ENCODE data around the gene DIAPH1. TPM values are rescaled to one million over a fixed set of nuclear protein-coding genes. Genes with fewer than 3 reads are reported as not detected.

Gene DIAPH1
- total and polyA plus RNA-seq, 4 donors = 51.5 to 74.7 (median 70.9) TPM

DNA sequence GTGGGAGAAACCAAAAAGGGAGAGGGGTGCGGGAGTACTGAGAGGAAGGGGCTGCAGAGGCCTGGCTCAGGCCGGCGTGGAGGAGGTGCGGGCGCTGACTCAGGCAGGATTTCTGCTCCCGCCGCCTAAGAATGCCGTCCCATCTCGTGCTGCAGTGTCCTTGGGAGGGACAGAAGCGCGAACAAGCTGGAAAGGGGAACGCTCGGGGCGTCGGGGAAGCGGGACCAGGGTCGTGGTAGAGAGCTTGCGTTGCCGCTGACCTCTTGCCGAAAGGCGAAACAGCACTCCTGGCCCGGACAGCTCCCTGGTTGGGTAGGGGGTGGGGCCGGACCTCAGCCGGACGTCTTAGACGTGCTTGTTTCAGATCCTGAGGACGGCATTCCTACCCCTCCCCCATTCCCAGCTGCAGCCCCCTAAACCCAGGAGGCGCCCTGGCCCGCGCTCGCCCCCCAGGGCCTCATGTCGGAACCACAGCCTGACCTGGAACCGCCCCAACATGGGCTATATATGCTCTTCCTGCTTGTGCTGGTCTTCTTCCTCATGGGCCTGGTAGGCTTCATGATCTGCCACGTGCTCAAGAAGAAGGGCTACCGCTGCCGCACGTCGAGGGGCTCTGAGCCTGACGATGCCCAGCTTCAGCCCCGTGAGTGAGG lies 19.1 kb upstream of the DIAPH1 start:
- peak; percentile 66 for DNase-seq (ENCODE audit: low spot score)
- no peak overlapping the region for H3K27ac ChIP-seq (ENCODE audit: low read depth in 1 of 2, low read length in 2 of 2)

GRCh38 chr5:141637123-141637766 lies 18.4 kb upstream of the DIAPH1 start:
- Histone ChIP-seq H3K4me3 (ENCODE audit: low read depth in 1 of 3, low read length in 3 of 3) (peak overlapping the region; percentile 75 to 94 (median 89)), H3K27me3 (ENCODE audit: control insufficient read depth in 4 of 4, insufficient read depth in 4 of 4, low read length in 3 of 4) (no peaks in the 10 kb centered on the region), H3K4me1 (ENCODE audit: control insufficient read depth in 4 of 4, insufficient read depth in 4 of 4, low read length in 3 of 4) (peaks cover 9 to 28% (median 20%) of the 10 kb centered on the region in 4 donors), H3K9me3 (ENCODE audit: control insufficient read depth in 4 of 4, low read length in 3 of 4) (no peaks in the 10 kb centered on the region), H3K36me3 (ENCODE audit: control insufficient read depth in 4 of 4, insufficient read depth in 3 of 4, low read depth in 1 of 4, low read length in 3 of 4) (no peaks in the 10 kb centered on the region), H3K27ac (ENCODE audit: low read depth in 1 of 2, low read length in 2 of 2) (peak overlapping the region in 1 of 2 donors; percentile 86), H3K9ac (ENCODE audit: low read depth in 1 of 2, low read length in 2 of 2) (peak overlapping the region in 1 of 2 donors; percentile 42)
- TF ChIP-seq REST (IDR thresholded peaks at IDR 0.05) = peak; percentile 26
- TF ChIP-seq, protein P1, sequence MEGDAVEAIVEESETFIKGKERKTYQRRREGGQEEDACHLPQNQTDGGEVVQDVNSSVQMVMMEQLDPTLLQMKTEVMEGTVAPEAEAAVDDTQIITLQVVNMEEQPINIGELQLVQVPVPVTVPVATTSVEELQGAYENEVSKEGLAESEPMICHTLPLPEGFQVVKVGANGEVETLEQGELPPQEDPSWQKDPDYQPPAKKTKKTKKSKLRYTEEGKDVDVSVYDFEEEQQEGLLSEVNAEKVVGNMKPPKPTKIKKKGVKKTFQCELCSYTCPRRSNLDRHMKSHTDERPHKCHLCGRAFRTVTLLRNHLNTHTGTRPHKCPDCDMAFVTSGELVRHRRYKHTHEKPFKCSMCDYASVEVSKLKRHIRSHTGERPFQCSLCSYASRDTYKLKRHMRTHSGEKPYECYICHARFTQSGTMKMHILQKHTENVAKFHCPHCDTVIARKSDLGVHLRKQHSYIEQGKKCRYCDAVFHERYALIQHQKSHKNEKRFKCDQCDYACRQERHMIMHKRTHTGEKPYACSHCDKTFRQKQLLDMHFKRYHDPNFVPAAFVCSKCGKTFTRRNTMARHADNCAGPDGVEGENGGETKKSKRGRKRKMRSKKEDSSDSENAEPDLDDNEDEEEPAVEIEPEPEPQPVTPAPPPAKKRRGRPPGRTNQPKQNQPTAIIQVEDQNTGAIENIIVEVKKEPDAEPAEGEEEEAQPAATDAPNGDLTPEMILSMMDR (IDR thresholded peaks at IDR 0.05; ENCODE audit: low read depth, low read length, missing input control) = no peak
- DNase-seq (ENCODE audit: low spot score) = no peak
- under 1% methylated on average over 63 of the region's 63 CpGs for WGBS

More for the DNA sequence above, 19.1 kb upstream of the DIAPH1 start:
- Histone ChIP-seq H3K9me3 (ENCODE audit: control insufficient read depth in 4 of 4, low read length in 3 of 4) (no peaks in the 10 kb centered on the region), H3K27me3 (ENCODE audit: control insufficient read depth in 4 of 4, insufficient read depth in 4 of 4, low read length in 3 of 4) (no peaks in the 10 kb centered on the region), H3K4me3 (ENCODE audit: low read depth in 1 of 3, low read length in 3 of 3) (peak overlapping the region; percentile 75 to 94 (median 89)), H3K9ac (ENCODE audit: low read depth in 1 of 2, low read length in 2 of 2) (no peak overlapping the region), H3K4me1 (ENCODE audit: control insufficient read depth in 4 of 4, insufficient read depth in 4 of 4, low read length in 3 of 4) (peaks cover 9 to 24% (median 20%) of the 10 kb centered on the region in 4 donors), H3K36me3 (ENCODE audit: control insufficient read depth in 4 of 4, insufficient read depth in 3 of 4, low read depth in 1 of 4, low read length in 3 of 4) (no peaks in the 10 kb centered on the region)
- WGBS = 17% methylated on average over 40 of the region's 40 CpGs
- TF ChIP-seq REST (IDR thresholded peaks at IDR 0.05) (peak; percentile 98), MAX (IDR thresholded peaks at IDR 0.05) (no peak), FOXA2 (IDR thresholded peaks at IDR 0.05) (no peak), RXRA (IDR thresholded peaks at IDR 0.05) (no peak)

Data from liver (tissue), 9 donors.